GM12865 (cell line): ENCODE results near the gene DPP6.

Experiments
- DNase-seq: peaks from one replicate; pipeline ENCODE4 v3.0.0; 2010; ENCODE audit warnings: low read depth
- H3K4me3 ChIP-seq: 2 replicates; pipeline ENCODE4 v1.5.1; 2011; ENCODE audit warnings: mild to moderate bottlenecking, low read depth, low read length, control low read depth
- TF ChIP-seq, protein P1 (sequence below): IDR thresholded peaks from 2 replicates; pipeline ENCODE4 v1.5.1; 2011; ENCODE audit warnings: low read length, control low read depth, low read depth, inconsistent platforms; ENCODE audit not compliant: insufficient read depth; ENCODE audit errors: missing control alignments

The DPP6 gene

DNA sequence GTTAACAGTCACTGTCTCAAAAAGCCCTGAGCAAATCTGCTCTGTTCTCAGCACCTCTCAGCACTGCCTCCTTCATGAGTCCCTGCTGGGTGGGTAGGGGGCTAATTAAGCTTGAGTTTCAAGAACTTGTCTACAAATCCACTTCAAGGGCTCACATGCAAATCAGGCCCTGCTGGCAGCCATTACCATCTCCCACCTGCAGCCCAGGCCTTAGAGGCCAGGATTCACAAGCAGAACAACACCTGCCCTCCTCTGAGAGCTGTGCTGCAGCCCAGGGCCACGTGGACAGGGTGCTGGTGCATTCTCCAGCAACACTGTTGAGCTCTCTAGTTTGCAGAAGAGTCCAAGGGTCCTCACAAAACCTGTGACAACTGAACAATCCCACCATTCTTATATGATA lies 119.2 kb downstream of the DPP6 start:
- H3K4me3 ChIP-seq = no peak overlapping the region
- TF ChIP-seq, protein P1, sequence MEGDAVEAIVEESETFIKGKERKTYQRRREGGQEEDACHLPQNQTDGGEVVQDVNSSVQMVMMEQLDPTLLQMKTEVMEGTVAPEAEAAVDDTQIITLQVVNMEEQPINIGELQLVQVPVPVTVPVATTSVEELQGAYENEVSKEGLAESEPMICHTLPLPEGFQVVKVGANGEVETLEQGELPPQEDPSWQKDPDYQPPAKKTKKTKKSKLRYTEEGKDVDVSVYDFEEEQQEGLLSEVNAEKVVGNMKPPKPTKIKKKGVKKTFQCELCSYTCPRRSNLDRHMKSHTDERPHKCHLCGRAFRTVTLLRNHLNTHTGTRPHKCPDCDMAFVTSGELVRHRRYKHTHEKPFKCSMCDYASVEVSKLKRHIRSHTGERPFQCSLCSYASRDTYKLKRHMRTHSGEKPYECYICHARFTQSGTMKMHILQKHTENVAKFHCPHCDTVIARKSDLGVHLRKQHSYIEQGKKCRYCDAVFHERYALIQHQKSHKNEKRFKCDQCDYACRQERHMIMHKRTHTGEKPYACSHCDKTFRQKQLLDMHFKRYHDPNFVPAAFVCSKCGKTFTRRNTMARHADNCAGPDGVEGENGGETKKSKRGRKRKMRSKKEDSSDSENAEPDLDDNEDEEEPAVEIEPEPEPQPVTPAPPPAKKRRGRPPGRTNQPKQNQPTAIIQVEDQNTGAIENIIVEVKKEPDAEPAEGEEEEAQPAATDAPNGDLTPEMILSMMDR = no peak
- DNase-seq = no peak

DNA sequence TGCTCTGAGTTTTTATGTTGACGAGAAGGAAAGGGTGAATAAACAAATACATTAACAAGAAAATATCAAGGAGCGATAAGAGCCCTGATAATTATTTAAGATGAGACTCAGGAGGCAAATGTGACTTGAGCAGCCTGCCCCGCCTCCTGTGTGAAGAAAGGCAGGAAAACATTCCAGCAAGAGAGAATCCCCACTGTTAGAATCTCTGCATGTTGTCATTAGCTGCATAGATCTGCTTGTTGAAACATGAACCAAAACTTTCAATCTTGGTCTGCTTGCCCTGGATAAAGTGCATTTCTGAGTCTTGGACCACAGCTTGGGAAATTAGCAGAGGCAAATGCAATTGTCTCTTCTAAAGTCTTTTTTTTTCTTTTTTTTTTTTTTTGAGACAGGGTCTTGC lies 120.0 kb downstream of the DPP6 start:
- TF ChIP-seq, protein P1 = no peak
- no peak for DNase-seq
- H3K4me3 ChIP-seq = no peak overlapping the region

DNA sequence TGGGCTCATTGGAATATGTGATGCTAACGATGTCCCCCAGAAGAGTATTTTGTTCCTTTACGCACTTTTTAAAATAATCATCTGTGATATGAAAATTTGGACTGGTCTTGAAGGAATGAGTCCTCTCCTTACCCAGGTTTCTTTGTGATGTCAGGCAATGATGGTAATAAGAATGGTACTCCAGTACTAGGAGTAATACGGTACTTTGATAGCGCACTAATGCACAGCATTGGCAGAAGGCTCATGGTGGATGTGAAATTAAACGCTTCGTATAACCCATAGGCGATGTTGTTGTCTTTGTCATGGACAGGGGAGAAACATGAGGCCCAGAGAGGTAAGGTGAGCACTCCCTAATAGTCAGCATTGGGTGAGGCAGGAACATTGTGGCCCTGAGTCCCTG lies 125.4 kb downstream of the DPP6 start:
- no peak overlapping the region for H3K4me3 ChIP-seq
- TF ChIP-seq, protein P1 = no peak
- no peak for DNase-seq

DNA sequence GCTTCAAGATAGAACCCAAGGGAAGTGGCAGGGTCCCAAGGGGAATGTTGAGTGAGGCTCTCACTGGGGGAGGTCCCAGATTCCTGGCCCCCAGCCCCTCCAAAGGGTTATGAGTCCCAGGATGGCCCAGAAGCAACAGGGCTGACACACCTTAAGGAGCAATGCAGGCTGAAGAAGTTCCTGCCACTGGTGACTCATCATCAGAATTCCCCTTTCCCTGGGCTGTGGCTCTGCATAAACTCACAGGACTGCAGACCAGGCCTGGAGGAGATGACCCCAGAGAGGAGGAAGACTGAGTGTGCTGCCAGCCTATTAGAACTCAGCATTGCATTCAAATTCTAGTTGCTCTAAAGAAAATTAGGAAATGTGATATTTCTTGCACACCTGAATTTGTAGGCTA lies 126.7 kb downstream of the DPP6 start:
- TF ChIP-seq, protein P1 = no peak
- no peak overlapping the region for H3K4me3 ChIP-seq
- no peak for DNase-seq

DNA sequence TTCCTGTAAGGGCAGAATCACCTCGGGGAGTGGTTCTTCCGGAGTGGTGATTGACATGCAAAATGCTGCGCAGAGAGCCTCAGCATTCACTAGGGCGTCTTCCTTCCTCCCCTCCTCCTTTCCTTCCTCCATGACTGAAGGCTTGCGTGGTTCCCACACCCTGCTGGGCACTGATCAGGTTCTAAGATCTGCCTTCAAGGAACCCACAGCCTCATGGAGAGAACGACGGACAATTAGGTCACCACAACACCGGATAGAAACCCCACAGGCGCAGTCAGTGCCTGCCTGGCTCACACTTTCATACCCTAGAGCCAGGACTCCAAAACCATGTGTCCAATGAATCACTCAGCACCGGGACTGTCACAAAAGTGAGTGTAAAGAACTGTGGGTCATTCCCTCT lies 131.3 kb downstream of the DPP6 start:
- DNase-seq = no peak
- TF ChIP-seq, protein P1 = no peak

DNA sequence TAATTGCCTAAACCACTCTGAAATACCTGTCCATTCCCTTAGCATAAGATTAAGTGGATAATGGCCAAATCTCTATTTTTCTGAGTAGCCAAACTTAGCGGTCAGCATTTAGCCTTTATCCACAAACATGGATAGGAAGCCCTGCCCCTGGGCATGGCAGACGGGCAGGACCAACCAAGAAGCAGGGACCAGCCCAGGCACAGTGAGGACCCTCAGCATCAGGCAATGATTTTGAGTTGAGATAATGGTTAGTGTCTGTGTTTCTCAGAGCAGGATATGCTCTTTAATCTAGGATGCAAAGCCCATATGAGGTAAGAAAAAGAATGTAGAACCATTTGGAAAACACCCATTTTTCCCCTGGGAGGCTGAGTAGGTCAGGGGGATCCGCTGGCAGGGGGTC lies 131.7 kb downstream of the DPP6 start:
- DNase-seq = no peak
- TF ChIP-seq, protein P1 = no peak
- no peak overlapping the region for H3K4me3 ChIP-seq

More for the DNA sequence above, 131.3 kb downstream of the DPP6 start:
- no peak overlapping the region for H3K4me3 ChIP-seq

DNA sequence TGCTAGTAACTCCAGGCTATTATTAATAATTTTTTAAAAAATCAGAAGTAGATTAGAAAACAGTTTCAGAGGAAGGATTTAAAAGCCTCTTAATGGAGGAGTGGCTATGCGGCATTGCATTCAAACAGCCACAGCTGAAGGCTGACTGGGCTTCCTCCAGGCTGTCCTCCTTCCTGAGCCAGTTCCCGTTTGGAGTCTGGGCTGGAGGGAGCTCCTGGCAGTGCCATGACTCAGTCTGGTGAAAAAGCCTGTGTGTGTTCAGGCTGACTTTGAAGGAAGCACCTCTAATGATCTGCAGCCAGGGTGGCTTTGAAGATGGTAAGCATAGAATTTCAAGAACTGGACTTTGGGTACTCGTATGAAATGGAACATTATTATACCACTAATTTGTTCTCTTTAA lies 134.6 kb downstream of the DPP6 start:
- no peak overlapping the region for H3K4me3 ChIP-seq
- TF ChIP-seq, protein P1 = no peak
- DNase-seq = no peak
